RWPE2 (cell line): Measurements from ENCODE around the gene RASSF6.

Source experiments
- ATAC-seq: fragments of 200-7000 bp; cut with Tn5 transposase; 3 replicates; pipeline ENCODE4 v1.9.1; 2021; ENCODE audit warnings: low read depth
- DNase-seq: peaks from one replicate; pipeline ENCODE4 v3.0.0-alpha.2; 2020; ENCODE audit warnings: low spot score
- H3K27ac ChIP-seq: fragments of 450-650 bp; 2 replicates; pipeline ENCODE4 v1.5.1; 2017; ENCODE audit warnings: mild to moderate bottlenecking; ENCODE audit not compliant: poor library complexity, severe bottlenecking
- H3K27me3 ChIP-seq: fragments of 250-450 bp; sonication (Bioruptor Pico); 2 replicates; pipeline ENCODE4 v1.5.1; 2021; ENCODE audit warnings: mild to moderate bottlenecking, moderate library complexity; ENCODE audit not compliant: insufficient read depth, poor library complexity, severe bottlenecking
- H3K36me3 ChIP-seq: fragments of 250-450 bp; sonication (Bioruptor Pico); 2 replicates; pipeline ENCODE4 v1.5.1; 2020; ENCODE audit warnings: low read depth, mild to moderate bottlenecking, moderate library complexity
- H3K4me1 ChIP-seq: fragments of 250-450 bp; sonication (Bioruptor Pico); 2 replicates; pipeline ENCODE4 v1.5.1; 2021; ENCODE audit warnings: mild to moderate bottlenecking, moderate library complexity; ENCODE audit not compliant: insufficient read depth, poor library complexity, severe bottlenecking
- H3K4me3 ChIP-seq: fragments of 250-450 bp; sonication (Bioruptor Pico); 2 replicates; pipeline ENCODE4 v1.5.1; 2021; ENCODE audit warnings: mild to moderate bottlenecking, moderate library complexity; ENCODE audit not compliant: severe bottlenecking
- H3K9me3 ChIP-seq: fragments of 250-450 bp; sonication (Bioruptor Pico); 2 replicates; pipeline ENCODE4 v1.5.1; 2021; ENCODE audit warnings: mild to moderate bottlenecking, moderate library complexity; ENCODE audit not compliant: severe bottlenecking
- TF ChIP-seq, protein P1 (sequence below): fragments of 450-650 bp; IDR thresholded peaks from one replicate; pipeline ENCODE4 v1.5.1; 2017; ENCODE audit warnings: mild to moderate bottlenecking, moderate library complexity; ENCODE audit not compliant: poor library complexity, severe bottlenecking

The RASSF6 gene

DNA sequence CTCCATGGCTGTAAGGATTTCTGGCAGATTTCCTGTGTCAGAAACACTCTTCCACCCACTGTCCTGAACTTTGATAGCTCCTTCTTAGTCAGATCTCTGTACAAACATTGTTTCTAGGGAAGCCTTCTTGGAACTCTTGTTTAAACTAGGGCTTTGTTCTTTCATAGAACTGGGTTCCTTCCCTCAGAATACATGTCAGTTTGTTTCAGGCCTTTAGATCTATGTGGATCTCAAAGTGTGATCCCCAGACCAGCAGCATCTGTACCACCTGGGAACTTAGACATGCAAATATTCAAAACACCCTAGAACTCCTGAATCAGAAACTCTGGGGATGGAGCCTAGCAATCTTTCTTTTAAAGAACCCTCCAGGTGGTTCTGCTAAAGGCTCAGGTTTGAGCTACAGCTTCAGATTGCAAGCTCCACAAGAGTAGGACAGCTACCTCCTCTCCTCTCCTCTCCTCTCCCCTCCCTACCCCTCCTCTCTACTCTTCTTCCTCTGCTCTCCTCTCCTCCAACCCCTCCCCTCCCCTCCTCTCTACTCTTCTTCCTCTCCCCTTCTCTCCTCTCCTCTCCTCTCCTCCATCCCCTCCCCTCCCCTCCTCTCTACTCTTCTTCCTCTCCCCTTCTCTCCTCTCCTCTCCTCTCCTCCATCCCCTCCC lies 12.7 kb downstream of the RASSF6 start:
- H3K4me3 ChIP-seq = no peak overlapping the region
- no peak overlapping the region for H3K27ac ChIP-seq
- DNase-seq (no peak), ATAC-seq (no peak; the same call in 2 of the 3 replicates)
- H3K27me3 ChIP-seq = no peaks in the 10 kb centered on the region
- H3K9me3 ChIP-seq = no peaks in the 10 kb centered on the region
- peaks cover 42% of the 10 kb centered on the region for H3K4me1 ChIP-seq
- no peaks in the 10 kb centered on the region for H3K36me3 ChIP-seq
- TF ChIP-seq, protein P1, sequence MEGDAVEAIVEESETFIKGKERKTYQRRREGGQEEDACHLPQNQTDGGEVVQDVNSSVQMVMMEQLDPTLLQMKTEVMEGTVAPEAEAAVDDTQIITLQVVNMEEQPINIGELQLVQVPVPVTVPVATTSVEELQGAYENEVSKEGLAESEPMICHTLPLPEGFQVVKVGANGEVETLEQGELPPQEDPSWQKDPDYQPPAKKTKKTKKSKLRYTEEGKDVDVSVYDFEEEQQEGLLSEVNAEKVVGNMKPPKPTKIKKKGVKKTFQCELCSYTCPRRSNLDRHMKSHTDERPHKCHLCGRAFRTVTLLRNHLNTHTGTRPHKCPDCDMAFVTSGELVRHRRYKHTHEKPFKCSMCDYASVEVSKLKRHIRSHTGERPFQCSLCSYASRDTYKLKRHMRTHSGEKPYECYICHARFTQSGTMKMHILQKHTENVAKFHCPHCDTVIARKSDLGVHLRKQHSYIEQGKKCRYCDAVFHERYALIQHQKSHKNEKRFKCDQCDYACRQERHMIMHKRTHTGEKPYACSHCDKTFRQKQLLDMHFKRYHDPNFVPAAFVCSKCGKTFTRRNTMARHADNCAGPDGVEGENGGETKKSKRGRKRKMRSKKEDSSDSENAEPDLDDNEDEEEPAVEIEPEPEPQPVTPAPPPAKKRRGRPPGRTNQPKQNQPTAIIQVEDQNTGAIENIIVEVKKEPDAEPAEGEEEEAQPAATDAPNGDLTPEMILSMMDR = no peak

DNA sequence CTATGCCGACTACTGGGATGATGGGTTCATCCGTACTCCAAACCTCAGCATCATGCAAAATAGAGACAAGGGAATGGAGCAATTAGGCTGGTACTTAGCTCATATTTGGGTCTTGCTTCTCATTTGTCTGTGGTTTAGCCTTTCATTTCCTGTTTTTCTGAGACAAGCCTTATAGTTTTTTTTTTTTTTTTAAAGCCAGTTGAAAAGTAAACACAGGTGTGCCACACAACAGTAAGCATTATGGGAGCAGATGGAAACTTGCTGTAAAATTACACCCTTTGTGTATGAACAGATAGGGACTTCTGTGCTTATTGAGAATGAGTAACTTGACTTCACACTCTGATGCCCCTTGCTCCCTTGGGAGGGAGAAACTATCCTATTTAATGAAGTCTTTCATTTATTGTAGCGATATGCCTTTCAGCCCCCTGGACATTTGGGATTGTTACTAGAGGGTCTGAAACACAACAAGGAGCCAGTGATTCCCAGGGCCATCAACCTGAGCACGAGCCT lies 13.7 kb downstream of the RASSF6 start:
- no peaks in the 10 kb centered on the region for H3K9me3 ChIP-seq
- TF ChIP-seq, protein P1 = no peak
- H3K4me1 ChIP-seq = peaks cover 34% of the 10 kb centered on the region
- no peaks in the 10 kb centered on the region for H3K36me3 ChIP-seq
- H3K27me3 ChIP-seq = no peaks in the 10 kb centered on the region
- DNase-seq (no peak), ATAC-seq (no peak)
- no peak overlapping the region for H3K27ac ChIP-seq
- H3K4me3 ChIP-seq = no peak overlapping the region

DNA sequence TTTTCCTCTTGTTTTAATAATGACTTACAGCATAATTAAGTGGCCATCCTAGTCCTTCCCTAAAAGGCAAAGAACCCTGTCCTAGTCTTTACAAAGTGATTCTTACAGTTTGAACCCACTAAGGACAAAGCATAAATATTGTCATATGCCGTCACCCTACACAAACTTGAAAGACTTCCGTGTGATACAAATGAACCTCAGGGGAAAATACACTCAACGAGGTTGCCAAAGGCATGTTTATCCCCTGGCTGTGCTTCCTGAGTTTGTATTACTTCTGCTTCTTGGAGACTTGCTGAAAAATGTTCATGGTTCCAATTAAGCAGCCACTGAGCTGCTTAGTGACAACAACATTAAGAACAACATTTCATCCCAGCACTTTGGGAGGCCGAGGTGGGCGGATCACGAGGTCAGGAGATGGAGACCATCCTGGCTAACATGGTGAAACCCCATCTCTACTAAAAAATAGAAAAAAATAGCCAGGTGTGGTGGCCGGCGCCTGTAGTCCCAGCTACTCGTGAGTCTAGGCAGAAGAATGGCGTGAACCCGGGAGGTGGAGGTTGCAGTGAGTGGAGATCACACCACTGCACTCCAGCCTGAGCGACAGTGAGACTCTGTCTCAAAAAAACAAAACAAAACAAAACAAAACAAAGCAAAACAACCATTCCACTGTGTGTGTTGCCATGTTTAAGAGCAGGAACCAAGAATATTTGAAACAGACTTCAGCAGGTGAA lies 16.2 kb downstream of the RASSF6 start:
- TF ChIP-seq, protein P1 = no peak
- no peaks in the 10 kb centered on the region for H3K27me3 ChIP-seq
- DNase-seq = no peak
- peaks cover 25% of the 10 kb centered on the region for H3K4me1 ChIP-seq
- ATAC-seq = no peak
- no peak overlapping the region for H3K4me3 ChIP-seq
- no peaks in the 10 kb centered on the region for H3K9me3 ChIP-seq
- H3K36me3 ChIP-seq = no peaks in the 10 kb centered on the region
- H3K27ac ChIP-seq = no peak overlapping the region

DNA sequence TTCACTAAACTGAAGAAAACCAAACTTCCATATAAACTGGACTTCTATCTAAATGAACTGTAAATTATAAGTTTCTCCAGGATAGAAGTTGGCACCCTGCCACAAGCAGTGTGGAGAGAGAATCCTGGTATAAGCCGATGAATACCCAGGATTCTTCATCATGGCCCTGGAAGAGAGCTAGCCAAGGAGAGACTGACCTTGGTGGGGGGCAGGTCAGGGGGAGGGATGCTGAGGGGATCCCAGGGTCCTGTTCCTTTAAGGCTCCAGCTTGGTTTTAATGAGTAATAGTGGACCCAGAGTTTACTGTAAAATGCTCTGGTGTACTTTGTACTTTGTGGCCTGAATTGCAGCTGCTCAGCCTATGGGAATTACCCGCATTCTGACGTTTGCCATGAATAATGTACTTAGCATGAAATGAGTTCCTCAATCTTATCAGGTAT lies 16.9 kb downstream of the RASSF6 start:
- Histone ChIP-seq H3K4me3 (no peak overlapping the region), H3K27ac (no peak overlapping the region), H3K27me3 (no peaks in the 10 kb centered on the region), H3K9me3 (no peaks in the 10 kb centered on the region), H3K36me3 (no peaks in the 10 kb centered on the region), H3K4me1 (peaks cover 25% of the 10 kb centered on the region)
- ATAC-seq (no peak), DNase-seq (no peak)
- TF ChIP-seq, protein P1 = no peak
